AG04450 (cell line): ENCODE measurements around the gene KHNYN. TPM values are rescaled to one million over a fixed set of nuclear protein-coding genes. Genes with fewer than 3 reads are reported as not detected.

ENCODE experiments used
- CTCF ChIA-PET: fragments of 300-600, 350-600 bp; formaldehyde crosslinking; extraction: SDS; loops from one replicate; lab custom pipeline; 2022; ENCODE audit warnings: antibody characterized with exemption, inconsistent platforms; lab: Charles Lee
- POLR2A ChIA-PET: fragments of 350-600 bp; formaldehyde crosslinking; extraction: SDS; loops from one replicate; lab custom pipeline; 2021; ENCODE audit warnings: antibody characterized with exemption, inconsistent platforms; lab: Yijun Ruan, JAX
- DNase-seq: peaks from one replicate; pipeline ENCODE4 v3.0.0-alpha.2; 2011; ENCODE audit warnings: low read depth, low spot score
- H3K27ac ChIP-seq: one replicate; pipeline ENCODE4 v1.5.1; 2012; ENCODE audit warnings: low read depth, low read length, control low read depth
- H3K27me3 ChIP-seq: one replicate; pipeline ENCODE4 v1.6.0; 2012; ENCODE audit warnings: low read length; ENCODE audit not compliant: control insufficient read depth, insufficient read depth
- H3K4me3 ChIP-seq: 2 replicates; pipeline ENCODE4 v1.5.1; 2011; ENCODE audit warnings: mild to moderate bottlenecking, low read depth, low read length, control low read depth
- H3K9me3 ChIP-seq: 2 replicates; pipeline ENCODE4 v1.5.1; 2012; ENCODE audit warnings: low read length; ENCODE audit not compliant: control insufficient read depth, insufficient read depth
- CTCF ChIP-seq: IDR thresholded peaks from 2 replicates; pipeline ENCODE4 v1.5.1; 2011; ENCODE audit warnings: low read depth, low read length, control low read depth, inconsistent platforms
- polyA plus RNA-seq: library from polyadenylated mRNA; depleted of rRNA; stranded (reverse); fragments of >200 nt; gene quantifications from 2 replicates; pipeline ENCODE4 v1.2.3, GENCODE V29; 2011

The KHNYN gene
- polyA plus RNA-seq, 1 experiment = 16.8 TPM

DNA sequence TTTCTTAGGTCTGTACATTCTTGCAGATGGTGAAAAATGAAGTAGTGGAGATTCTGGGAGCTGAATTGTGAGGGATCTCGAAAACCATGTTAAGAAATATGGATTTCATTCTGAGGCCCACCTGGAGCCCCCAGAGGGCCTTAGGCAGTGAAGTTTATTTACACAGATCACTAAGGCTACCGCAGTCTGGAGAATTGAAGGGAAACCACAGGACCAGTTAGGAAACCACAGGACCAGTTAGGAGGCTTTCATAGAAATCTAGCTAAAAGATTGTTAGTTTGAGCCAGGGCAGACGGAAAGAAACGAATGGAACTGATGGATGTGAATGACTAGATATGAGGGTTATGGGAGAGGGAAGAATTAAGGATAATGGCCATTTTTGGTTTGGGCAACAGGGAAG, 7.5 kb upstream of the KHNYN start:
- POLR2A ChIA-PET = no interaction called here
- Histone ChIP-seq H3K9me3 (no peaks in the 10 kb centered on the region), H3K27ac (no peak overlapping the region), H3K4me3 (no peak overlapping the region), H3K27me3 (peaks cover 27% of the 10 kb centered on the region)
- DNase-seq = no peak
- CTCF ChIA-PET = interaction anchor here (1.7 to 3.1 kb wide), 3 partner anchors 9 to 91 kb away, joined by 5 to 20 read pairs (median 20); no protein-coding TSS in a partner anchor
- TF ChIP-seq CTCF = no peak

- Histone ChIP-seq H3K4me3 (no peak overlapping the region), H3K27me3 (peaks cover 25% of the 10 kb centered on the region), H3K27ac (no peak overlapping the region), H3K9me3 (no peaks in the 10 kb centered on the region)
- ChIA-PET POLR2A (no interaction called here), CTCF (interaction anchor here (1.1 to 3.1 kb wide), 7 partner anchors 9 to 126 kb away, joined by 3 to 20 read pairs (median 5); no protein-coding TSS in a partner anchor)
- no peak for DNase-seq
- no peak for TF ChIP-seq CTCF
Observed at GRCh38 chr14:24422694-24423601, 6.8 kb upstream of the KHNYN start.

GRCh38 chr14:24425704-24426103, 4.0 kb upstream of the KHNYN start:
- TF ChIP-seq CTCF = no peak
- Histone ChIP-seq H3K9me3 (peaks cover 3% of the 10 kb centered on the region; the same call in 1 of the 2 replicates), H3K27me3 (peaks cover 5% of the 10 kb centered on the region), H3K27ac (no peak overlapping the region), H3K4me3 (no peak overlapping the region)
- CTCF ChIA-PET = interaction anchor here (1.1 to 2.2 kb wide), 4 partner anchors 11 to 92 kb away, joined by 3 to 19 read pairs (median 12); no protein-coding TSS in a partner anchor
- no peak for DNase-seq
- POLR2A ChIA-PET = no interaction called here

DNA sequence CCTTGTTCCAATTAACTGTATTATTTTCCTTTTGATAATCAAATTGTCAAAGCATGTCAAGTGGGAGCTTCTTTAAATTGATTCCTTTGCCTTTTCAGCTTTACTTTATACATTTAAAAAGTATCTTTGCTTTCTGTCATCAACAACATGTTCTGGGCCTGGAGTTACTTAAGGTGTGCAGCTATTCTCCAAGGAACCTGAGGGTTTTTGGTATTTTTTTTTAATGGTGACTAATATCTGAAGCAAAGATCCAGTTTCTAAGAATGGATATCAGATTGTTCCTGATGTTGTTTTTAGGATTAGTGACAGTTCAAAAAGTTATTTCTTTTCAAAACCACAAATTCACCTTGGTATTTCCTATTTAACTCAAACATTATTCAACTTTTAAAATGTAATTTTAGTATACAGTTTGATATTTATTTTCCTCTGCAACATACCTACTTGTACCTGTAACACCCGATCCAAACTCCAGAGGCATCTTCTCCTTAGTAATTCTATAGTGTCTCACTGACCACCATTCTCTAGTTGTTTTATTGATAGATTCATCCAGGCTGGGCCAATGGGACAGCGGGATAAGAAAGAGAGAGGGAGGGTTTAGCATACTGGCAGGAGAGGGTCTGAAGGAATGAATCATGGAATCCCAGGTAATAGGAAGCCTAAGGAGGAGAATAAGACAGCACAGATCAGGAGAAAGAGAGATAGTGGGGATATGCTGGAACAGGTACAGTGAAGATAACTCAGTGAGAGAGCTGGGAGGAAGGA, 3.4 kb upstream of the KHNYN start:
- peaks cover 4% of the 10 kb centered on the region for H3K27me3 ChIP-seq
- ChIA-PET CTCF (interaction anchor here (1.1 to 13.3 kb wide), 4 partner anchors 10 to 94 kb away, joined by 5 to 712 read pairs (median 18); partner anchors contain the start of genes ADCY4 and RIPK3), POLR2A (no interaction called here)
- TF ChIP-seq CTCF = no peak
- H3K9me3 ChIP-seq = peaks cover 3% of the 10 kb centered on the region; the same call in 1 of the 2 replicates
- DNase-seq = no peak
- no peak overlapping the region for H3K4me3 ChIP-seq
- no peak overlapping the region for H3K27ac ChIP-seq
